GM12878 (cell line): Measurements from ENCODE around the gene ZNF44. TPM values are rescaled to one million over a fixed set of nuclear protein-coding genes. Genes with fewer than 3 reads are reported as not detected.

Source experiments
- ATAC-seq: fragments of 200-7000 bp; cut with Tn5 transposase; 3 replicates; pipeline ENCODE4 v1.9.1; 2020; ENCODE audit warnings: mild to moderate bottlenecking, moderate library complexity
- BruUV-seq: library from RNA; stranded (reverse); fragments of 400-500 nt; replicated peaks from 2 replicates; lab custom pipeline; 2021; lab: Mats Ljungman, UMichigan
- CTCF ChIA-PET: fragments of 300-600 bp; sonication (Branson Sonifier 250); formaldehyde crosslinking; extraction: SDS; loops from one replicate; lab custom pipeline; 2021; ENCODE audit warnings: inconsistent platforms; lab: Yijun Ruan, JAX
- POLR2A ChIA-PET: fragments of 350-600 bp; formaldehyde crosslinking; extraction: SDS; loops from one replicate; lab custom pipeline; 2021; ENCODE audit warnings: inconsistent platforms; lab: Charles Lee
- RAD21 ChIA-PET: fragments of 300-600 bp; sonication (Branson Sonifier 250); formaldehyde crosslinking; loops from one replicate; lab custom pipeline; 2023; ENCODE audit warnings: antibody characterized with exemption; ENCODE audit not compliant: unreplicated experiment; lab: Charles Lee
- SMC1A ChIA-PET: fragments of 300-600 bp; sonication (Branson Sonifier 250); formaldehyde crosslinking; loops from one replicate; lab custom pipeline; 2023; ENCODE audit not compliant: unreplicated experiment, uncharacterized antibody; lab: Charles Lee
- DNase-seq: peaks from one replicate; pipeline ENCODE4 v3.0.0-alpha.2; 2011; ENCODE audit warnings: low read depth, low spot score
- FAIRE-seq: peaks from 3 replicates; lab custom pipeline; 2011; peaks lifted over from hg19 to GRCh38; lab: Jason Lieb, UNC
- H2AFZ ChIP-seq: 2 replicates; pipeline ENCODE4 v1.6.0; 2011; ENCODE audit warnings: low read depth, low read length, control low read depth; ENCODE audit not compliant: control insufficient read depth
- H3K27ac ChIP-seq: 2 replicates; pipeline ENCODE4 v1.5.1; 2011; ENCODE audit warnings: control low read depth; ENCODE audit not compliant: control insufficient read depth, insufficient read depth
- H3K27me3 ChIP-seq, 2 experiments: replicated peaks in 1 of 2; 2 replicates each; pipeline versions ENCODE4 v1.6.0 to v1.6.1; 2011; ENCODE audit warnings: low read length in 1 of 2; ENCODE audit not compliant: control insufficient read depth in 2 of 2, insufficient read depth in 2 of 2
- H3K36me3 ChIP-seq, 2 experiments: 2 replicates each; pipeline ENCODE4 v1.5.1; 2011; ENCODE audit warnings: low read length in 1 of 2; ENCODE audit not compliant: control insufficient read depth in 2 of 2, insufficient read depth in 2 of 2
- H3K4me1 ChIP-seq: 2 replicates; pipeline ENCODE4 v1.6.1; 2011; ENCODE audit warnings: mild to moderate bottlenecking, low read length, moderate library complexity, mixed read lengths; ENCODE audit not compliant: control insufficient read depth, insufficient read depth
- H3K4me2 ChIP-seq: 2 replicates; pipeline ENCODE4 v1.6.0; 2011; ENCODE audit warnings: control low read depth; ENCODE audit not compliant: control insufficient read depth, insufficient read depth
- H3K4me3 ChIP-seq: fragments of 200-600 bp; sonication (generic); 2 replicates; pipeline ENCODE4 v1.5.1; 2016
- H3K79me2 ChIP-seq: 2 replicates; pipeline ENCODE4 v1.6.0; 2011; ENCODE audit warnings: low read length; ENCODE audit not compliant: control insufficient read depth, insufficient read depth
- H3K9ac ChIP-seq: 2 replicates; pipeline ENCODE4 v1.8.0; 2011; ENCODE audit warnings: low read length, control low read depth, mixed read lengths; ENCODE audit not compliant: control insufficient read depth, insufficient read depth
- H3K9me3 ChIP-seq: replicated peaks from 3 replicates; pipeline ENCODE4 v1.5.1; 2011; ENCODE audit warnings: mild to moderate bottlenecking, low read length; ENCODE audit not compliant: control insufficient read depth, insufficient read depth
- H4K20me1 ChIP-seq: 2 replicates; pipeline ENCODE4 v1.6.0; 2011; ENCODE audit not compliant: control insufficient read depth, insufficient read depth
- CBX5 ChIP-seq: sonication (generic); IDR thresholded peaks from 2 replicates; pipeline ENCODE4 v1.6.1; 2016; ENCODE audit warnings: low read depth, moderate library complexity, mild to moderate bottlenecking, inconsistent platforms
- MYC ChIP-seq: IDR thresholded peaks from 2 replicates; pipeline ENCODE4 v1.6.1; 2011; ENCODE audit warnings: mild to moderate bottlenecking, low read length, moderate library complexity, inconsistent platforms; ENCODE audit not compliant: insufficient read depth, insufficient replicate concordance, insufficient read length, severe bottlenecking
- ZNF274 ChIP-seq: IDR thresholded peaks from one replicate; pipeline ENCODE4 v1.8.0; 2011; ENCODE audit not compliant: insufficient read length, insufficient read depth
- ZSCAN29 ChIP-seq: fragments of 450-650 bp; IDR thresholded peaks from 2 replicates; pipeline ENCODE4 v1.6.1; 2017; ENCODE audit warnings: mild to moderate bottlenecking, moderate library complexity
- WGBS: methylation state at CpG from one replicate; pipeline ENCODE4 v1.1.6; 2016; ENCODE audit warnings: low lambda C conversion rate; ENCODE audit not compliant: insufficient replicate concordance, insufficient coverage; ENCODE audit errors: missing lambda C conversion rate; 5-methylcytosine and 5-hydroxymethylcytosine counted together
- in situ Hi-C: fragments of 300-500 bp; cut with MboI; formaldehyde crosslinking; loops from 9 replicates; pipeline ENCODE4 v1.14.3; 2018; ENCODE audit warnings: mixed read lengths
- intact Hi-C: fragments of 100-400 bp; cut with micrococcal nuclease; formaldehyde crosslinking; loops from one replicate; pipeline ENCODE4 v1.14.2; 2022; ENCODE audit not compliant: unreplicated experiment
- polyA plus RNA-seq, 11 experiments: library from polyadenylated mRNA; depleted of rRNA in 4 of 11; unstranded in 6 of 11; stranded (reverse) in 5 of 11; fragments of >200 nt; fragmentation: Nextera tagmentation in 4 of 11; fragmentation: Illumina TruSeq in 1 of 11; extraction: Ambion mirVana in 4 of 11; extraction: Trizol in 1 of 11; gene quantifications; 1 replicate in 1 of 11; 2 replicates in 10 of 11; pipeline versions ENCODE4 v1.2.1 to v1.2.3, GENCODE V29; 2011 to 2016; ENCODE audit warnings: inconsistent platforms in 2 of 11, missing spikeins in 2 of 11, low read depth in 1 of 11
- total RNA-seq, 4 experiments: library from RNA; depleted of rRNA in 3 of 4; stranded (reverse); fragments of >200 nt in 3 of 4; fragmentation: Illumina TruSeq in 1 of 4; extraction: Trizol in 1 of 4; gene quantifications; 2 replicates each; pipeline versions ENCODE4 v1.2.1 to v1.2.3, GENCODE V29; 2013 to 2021
- TF ChIP-seq, protein P1 (sequence below): fragments of 450-650 bp; IDR thresholded peaks from 2 replicates; pipeline ENCODE4 v1.6.1; 2017; ENCODE audit warnings: mild to moderate bottlenecking

Gene ZNF44
- total and polyA plus RNA-seq, 10 of the 15 experiments (the other 5 are each of a cell fraction or from before 2014, with no cell fraction given) = 3.7 to 11.3 (median 5.4) TPM

DNA sequence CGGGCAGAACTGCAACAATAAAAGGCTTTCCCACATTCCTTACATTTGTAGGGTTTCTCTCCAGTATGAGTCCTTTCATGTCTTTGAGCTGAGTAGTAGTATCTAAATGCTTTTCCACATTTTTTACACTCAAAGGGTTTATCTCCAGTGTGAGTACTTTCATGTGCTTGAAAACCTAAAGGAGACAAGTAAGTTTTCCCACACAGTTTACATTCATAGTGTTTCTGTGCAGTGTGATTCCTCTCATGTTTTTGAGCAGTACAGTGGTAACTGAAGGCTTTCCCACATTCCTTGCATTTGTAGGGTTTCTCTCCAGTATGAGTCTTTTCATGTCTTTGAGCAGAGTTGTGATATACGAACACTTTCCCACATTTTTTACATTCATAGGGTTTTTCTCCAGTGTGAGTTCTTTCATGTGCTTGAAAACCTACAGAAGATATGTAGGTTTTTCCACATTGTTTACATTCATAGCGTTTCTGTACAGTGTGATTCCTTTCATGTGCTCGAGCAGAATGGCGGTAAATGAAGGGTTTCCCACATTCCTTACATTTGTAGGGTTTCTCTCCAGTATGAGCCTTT lies 47.0 kb downstream of the ZNF44 start:
- no peak overlapping the region for H3K4me2 ChIP-seq
- POLR2A ChIA-PET = no interaction called here
- CTCF ChIA-PET = no interaction called here
- no TSS peak for BruUV-seq
- no peak overlapping the region for H3K27ac ChIP-seq
- RAD21 ChIA-PET = no interaction called here
- in situ Hi-C loops = no loop called here
- no peak overlapping the region for H2AFZ ChIP-seq
- H4K20me1 ChIP-seq = no peaks in the 10 kb centered on the region
- DNase-seq (no peak), FAIRE-seq (no peak), ATAC-seq (no peak)
- TF ChIP-seq CBX5 = 0 out of 2 replicates have a peak, but pooled peaks have one; percentile 65
- TF ChIP-seq, protein P1, sequence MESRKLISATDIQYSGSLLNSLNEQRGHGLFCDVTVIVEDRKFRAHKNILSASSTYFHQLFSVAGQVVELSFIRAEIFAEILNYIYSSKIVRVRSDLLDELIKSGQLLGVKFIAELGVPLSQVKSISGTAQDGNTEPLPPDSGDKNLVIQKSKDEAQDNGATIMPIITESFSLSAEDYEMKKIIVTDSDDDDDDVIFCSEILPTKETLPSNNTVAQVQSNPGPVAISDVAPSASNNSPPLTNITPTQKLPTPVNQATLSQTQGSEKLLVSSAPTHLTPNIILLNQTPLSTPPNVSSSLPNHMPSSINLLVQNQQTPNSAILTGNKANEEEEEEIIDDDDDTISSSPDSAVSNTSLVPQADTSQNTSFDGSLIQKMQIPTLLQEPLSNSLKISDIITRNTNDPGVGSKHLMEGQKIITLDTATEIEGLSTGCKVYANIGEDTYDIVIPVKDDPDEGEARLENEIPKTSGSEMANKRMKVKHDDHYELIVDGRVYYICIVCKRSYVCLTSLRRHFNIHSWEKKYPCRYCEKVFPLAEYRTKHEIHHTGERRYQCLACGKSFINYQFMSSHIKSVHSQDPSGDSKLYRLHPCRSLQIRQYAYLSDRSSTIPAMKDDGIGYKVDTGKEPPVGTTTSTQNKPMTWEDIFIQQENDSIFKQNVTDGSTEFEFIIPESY = peak; percentile 57; the same call in 1 of the 2 replicates
- TF ChIP-seq MYC = no peak
- TF ChIP-seq ZSCAN29 = no peak
- TF ChIP-seq ZNF274 = peak; percentile 55
- intact Hi-C loops = no loop called here
- no peaks in the 10 kb centered on the region; a peak in 1 of 4 replicates for H3K36me3 ChIP-seq
- no peaks in the 10 kb centered on the region for H3K79me2 ChIP-seq
- WGBS = 86% methylated on average over 5 of the region's 5 CpGs
- peaks cover 14% of the 10 kb centered on the region for H3K9me3 ChIP-seq
- H3K4me1 ChIP-seq = no peaks in the 10 kb centered on the region
- H3K4me3 ChIP-seq = no peak overlapping the region
- SMC1A ChIA-PET = no interaction called here
- no peak overlapping the region for H3K9ac ChIP-seq
- H3K27me3 ChIP-seq = no peaks in the 10 kb centered on the region
